Activated CD8-positive, alpha-beta T cell treated with anti-CD3 and anti-CD28 coated beads, Interleukin-2, amount 10 ng/mL, durations not matched to agents 7 days and 5 days (primary cell): ENCODE data around the gene ODF2L. TPM values are rescaled to one million over a fixed set of nuclear protein-coding genes. Genes with fewer than 3 reads are reported as not detected.

Source experiments
- ATAC-seq: fragments of 150-1000 bp; cut with Tn5 transposase; one replicate; pipeline ENCODE4 v1.10.0; 2021; ENCODE audit warnings: moderate library complexity
- CTCF ChIA-PET: fragments of 350-600 bp; sonication (Branson Sonifier 250); formaldehyde crosslinking; loops from one replicate; lab custom pipeline; 2021; ENCODE audit warnings: antibody characterized with exemption; lab: Charles Lee
- POLR2A ChIA-PET: fragments of 350-600 bp; sonication (Branson Sonifier 250); formaldehyde crosslinking; loops from one replicate; lab custom pipeline; 2021; ENCODE audit warnings: antibody characterized with exemption; lab: Charles Lee
- DNase-seq: peaks from one replicate; pipeline ENCODE4 v3.0.0-alpha.2; 2020
- H3K27ac Mint-ChIP-seq: one replicate; pipeline ENCODE4 v1.8.0; 2021; ENCODE audit warnings: mild to moderate bottlenecking, mixed read lengths
- H3K27me3 Mint-ChIP-seq: one replicate; pipeline ENCODE4 v1.8.0; 2021; ENCODE audit warnings: low read depth, mixed read lengths
- H3K36me3 Mint-ChIP-seq: one replicate; pipeline ENCODE4 v1.8.0; 2021; ENCODE audit warnings: low read depth, mixed read lengths
- H3K4me1 Mint-ChIP-seq: one replicate; pipeline ENCODE4 v1.8.0; 2021; ENCODE audit warnings: low read depth, mixed read lengths
- H3K4me3 Mint-ChIP-seq: one replicate; pipeline ENCODE4 v1.8.0; 2021; ENCODE audit warnings: mild to moderate bottlenecking, mixed read lengths
- H3K9me3 Mint-ChIP-seq: one replicate; pipeline ENCODE4 v1.8.0; 2022; ENCODE audit warnings: mixed read lengths; ENCODE audit not compliant: insufficient read depth
- total RNA-seq, 2 experiments: library from RNA; stranded (reverse); gene quantifications; one replicate each; pipeline ENCODE4 v1.2.3, GENCODE V29; 2021

ODF2L gene
- total RNA-seq, 2 experiments from 2014 or later: 32.7 to 38.9 TPM

- no peak overlapping the region for H3K4me3 Mint-ChIP-seq
- no peak overlapping the region for H3K27ac Mint-ChIP-seq
- DNase-seq: no peak
- H3K9me3 Mint-ChIP-seq: no peaks in the 10 kb centered on the region
- ChIA-PET POLR2A (no interaction called here), CTCF (interaction anchor here (1.3 kb wide), 1 partner anchor 43 kb away, joined by 5 read pairs; no protein-coding TSS in a partner anchor)
- no peaks in the 10 kb centered on the region for H3K36me3 Mint-ChIP-seq
- H3K4me1 Mint-ChIP-seq: peaks cover 5% of the 10 kb centered on the region
- ATAC-seq: no peak
- H3K27me3 Mint-ChIP-seq: peaks cover 23% of the 10 kb centered on the region
Observed at GRCh38 chr1:86423473-86423872, 27.4 kb upstream of the ODF2L start.

- no peak for ATAC-seq
- no peaks in the 10 kb centered on the region for H3K36me3 Mint-ChIP-seq
- H3K27me3 Mint-ChIP-seq: peaks cover 21% of the 10 kb centered on the region
- H3K27ac Mint-ChIP-seq: no peak overlapping the region
- CTCF ChIA-PET: interaction anchor here (0.7 to 1.4 kb wide), 4 partner anchors 9 to 79 kb away, joined by 3 to 5 read pairs (median 4); no protein-coding TSS in a partner anchor
- H3K4me1 Mint-ChIP-seq: peaks cover 5% of the 10 kb centered on the region
- no peaks in the 10 kb centered on the region for H3K9me3 Mint-ChIP-seq
- no peak overlapping the region for H3K4me3 Mint-ChIP-seq
- POLR2A ChIA-PET: no interaction called here
- no peak for DNase-seq
Observed at GRCh38 chr1:86421601-86422280, 25.6 kb upstream of the ODF2L start.

- H3K4me1 Mint-ChIP-seq: peaks cover 5% of the 10 kb centered on the region
- peak; percentile 94 for ATAC-seq
- H3K36me3 Mint-ChIP-seq: no peaks in the 10 kb centered on the region
- H3K27me3 Mint-ChIP-seq: peaks cover 13% of the 10 kb centered on the region
- no peaks in the 10 kb centered on the region for H3K9me3 Mint-ChIP-seq
- DNase-seq: peak; percentile 64
- peak overlapping the region; percentile 45 for H3K27ac Mint-ChIP-seq
- peak overlapping the region; percentile 8 for H3K4me3 Mint-ChIP-seq
- POLR2A ChIA-PET: no interaction called here
- CTCF ChIA-PET: interaction anchor here (0.6 to 2.5 kb wide), 4 partner anchors 9 to 89 kb away, joined by 3 to 9 read pairs (median 3); no protein-coding TSS in a partner anchor
Observed at GRCh38 chr1:86419277-86419903, 23.3 kb upstream of the ODF2L start.

GRCh38 chr1:86416343-86416742 is 20.2 kb upstream of the ODF2L start:
- Mint-ChIP-seq H3K9me3 (no peaks in the 10 kb centered on the region), H3K36me3 (no peaks in the 10 kb centered on the region), H3K27me3 (no peaks in the 10 kb centered on the region), H3K4me3 (no peak overlapping the region), H3K27ac (no peak overlapping the region), H3K4me1 (peaks cover 5% of the 10 kb centered on the region)
- ChIA-PET POLR2A (no interaction called here), CTCF (interaction anchor here (1.5 to 2.4 kb wide), 2 partner anchors 10 to 36 kb away, joined by 4 to 5 read pairs; no protein-coding TSS in a partner anchor)
- DNase-seq (no peak), ATAC-seq (no peak)

- no peaks in the 10 kb centered on the region for H3K36me3 Mint-ChIP-seq
- no peak overlapping the region for H3K4me3 Mint-ChIP-seq
- no peaks in the 10 kb centered on the region for H3K9me3 Mint-ChIP-seq
- CTCF ChIA-PET: no interaction called here
- no peaks in the 10 kb centered on the region for H3K4me1 Mint-ChIP-seq
- H3K27ac Mint-ChIP-seq: no peak overlapping the region
- no peak for ATAC-seq
- POLR2A ChIA-PET: interaction anchor here (0.7 kb wide), 1 partner anchor 15 kb away, joined by 3 read pairs; the partner anchor contains the start of gene ODF2L
- DNase-seq: no peak
- H3K27me3 Mint-ChIP-seq: peaks cover 2% of the 10 kb centered on the region
Observed at GRCh38 chr1:86410879-86411278, 14.8 kb upstream of the ODF2L start.

- no peaks in the 10 kb centered on the region for H3K9me3 Mint-ChIP-seq
- no peak for ATAC-seq
- H3K36me3 Mint-ChIP-seq: no peaks in the 10 kb centered on the region
- no peak overlapping the region for H3K27ac Mint-ChIP-seq
- ChIA-PET POLR2A (no interaction called here), CTCF (interaction anchor here (1.6 kb wide), 1 partner anchor 10 kb away, joined by 4 read pairs; no protein-coding TSS in a partner anchor)
- no peaks in the 10 kb centered on the region for H3K4me1 Mint-ChIP-seq
- H3K4me3 Mint-ChIP-seq: no peak overlapping the region
- no peak for DNase-seq
- peaks cover 5% of the 10 kb centered on the region for H3K27me3 Mint-ChIP-seq
Observed at GRCh38 chr1:86409416-86410021, 13.4 kb upstream of the ODF2L start.

GRCh38 chr1:86396498-86396890 is 371 bp upstream of the ODF2L start:
- Mint-ChIP-seq H3K27me3 (no peaks in the 10 kb centered on the region), H3K9me3 (no peaks in the 10 kb centered on the region), H3K36me3 (peaks cover 8% of the 10 kb centered on the region), H3K27ac (peak overlapping the region; percentile 96), H3K4me1 (peaks cover 40% of the 10 kb centered on the region), H3K4me3 (peak overlapping the region; percentile 95)
- DNase-seq (no peak), ATAC-seq (peak; percentile 35)
- CTCF ChIA-PET: interaction anchor here (0.7 to 2.2 kb wide), 8 partner anchors 11 to 649 kb away, joined by 3 to 11 read pairs (median 6); partner anchors contain the start of gene SH3GLB1
- POLR2A ChIA-PET: interaction anchor here (0.6 to 2.4 kb wide), 11 partner anchors 10 to 934 kb away, joined by 3 to 8 read pairs (median 5); partner anchors contain the start of genes HS2ST1, SELENOF and SH3GLB1

GRCh38 chr1:86394416-86394815 is 1.7 kb downstream of the ODF2L start:
- CTCF ChIA-PET: interaction anchor here (0.7 to 1.4 kb wide), 5 partner anchors 10 to 113 kb away, joined by 3 to 9 read pairs (median 3); no protein-coding TSS in a partner anchor

GRCh38 chr1:86389307-86389706 is 6.8 kb downstream of the ODF2L start:
- peak overlapping the region; percentile 69 for H3K4me3 Mint-ChIP-seq
- H3K4me1 Mint-ChIP-seq: peaks cover 46% of the 10 kb centered on the region

More at GRCh38 chr1:86394416-86394815, 1.7 kb downstream of the ODF2L start:
- ATAC-seq: no peak
- H3K27me3 Mint-ChIP-seq: no peaks in the 10 kb centered on the region
- peaks cover 59% of the 10 kb centered on the region for H3K4me1 Mint-ChIP-seq
- H3K4me3 Mint-ChIP-seq: peak overlapping the region; percentile 35
- no peak overlapping the region for H3K27ac Mint-ChIP-seq
- POLR2A ChIA-PET: interaction anchor here (2.4 kb wide), 1 partner anchor 9 kb away, joined by 8 read pairs; no protein-coding TSS in a partner anchor
- no peaks in the 10 kb centered on the region for H3K9me3 Mint-ChIP-seq
- no peak for DNase-seq
- peaks cover 24% of the 10 kb centered on the region for H3K36me3 Mint-ChIP-seq

GRCh38 chr1:86388777-86389176 is 7.3 kb downstream of the ODF2L start:
- POLR2A ChIA-PET: no interaction called here
- no peaks in the 10 kb centered on the region for H3K27me3 Mint-ChIP-seq
- H3K9me3 Mint-ChIP-seq: no peaks in the 10 kb centered on the region
- DNase-seq (no peak), ATAC-seq (no peak)
- H3K4me3 Mint-ChIP-seq: no peak overlapping the region
- CTCF ChIA-PET: interaction anchor here (0.9 to 2.0 kb wide), 7 partner anchors 32 to 315 kb away, joined by 3 to 8 read pairs (median 6); partner anchors contain the start of gene SH3GLB1
- peaks cover 44% of the 10 kb centered on the region for H3K4me1 Mint-ChIP-seq
- H3K36me3 Mint-ChIP-seq: peaks cover 23% of the 10 kb centered on the region
- H3K27ac Mint-ChIP-seq: no peak overlapping the region

More at GRCh38 chr1:86389307-86389706, 6.8 kb downstream of the ODF2L start:
- Mint-ChIP-seq H3K27ac (peak overlapping the region; percentile 66), H3K9me3 (no peaks in the 10 kb centered on the region), H3K27me3 (no peaks in the 10 kb centered on the region), H3K36me3 (peaks cover 24% of the 10 kb centered on the region)
- no peak for DNase-seq
- CTCF ChIA-PET: interaction anchor here (1.1 to 2.1 kb wide), 4 partner anchors 9 to 315 kb away, joined by 4 to 8 read pairs (median 5); partner anchors contain the start of gene SH3GLB1
- POLR2A ChIA-PET: no interaction called here
- ATAC-seq: peak; percentile 81
